ENCODE data around the gene ABCF2.

DNA sequence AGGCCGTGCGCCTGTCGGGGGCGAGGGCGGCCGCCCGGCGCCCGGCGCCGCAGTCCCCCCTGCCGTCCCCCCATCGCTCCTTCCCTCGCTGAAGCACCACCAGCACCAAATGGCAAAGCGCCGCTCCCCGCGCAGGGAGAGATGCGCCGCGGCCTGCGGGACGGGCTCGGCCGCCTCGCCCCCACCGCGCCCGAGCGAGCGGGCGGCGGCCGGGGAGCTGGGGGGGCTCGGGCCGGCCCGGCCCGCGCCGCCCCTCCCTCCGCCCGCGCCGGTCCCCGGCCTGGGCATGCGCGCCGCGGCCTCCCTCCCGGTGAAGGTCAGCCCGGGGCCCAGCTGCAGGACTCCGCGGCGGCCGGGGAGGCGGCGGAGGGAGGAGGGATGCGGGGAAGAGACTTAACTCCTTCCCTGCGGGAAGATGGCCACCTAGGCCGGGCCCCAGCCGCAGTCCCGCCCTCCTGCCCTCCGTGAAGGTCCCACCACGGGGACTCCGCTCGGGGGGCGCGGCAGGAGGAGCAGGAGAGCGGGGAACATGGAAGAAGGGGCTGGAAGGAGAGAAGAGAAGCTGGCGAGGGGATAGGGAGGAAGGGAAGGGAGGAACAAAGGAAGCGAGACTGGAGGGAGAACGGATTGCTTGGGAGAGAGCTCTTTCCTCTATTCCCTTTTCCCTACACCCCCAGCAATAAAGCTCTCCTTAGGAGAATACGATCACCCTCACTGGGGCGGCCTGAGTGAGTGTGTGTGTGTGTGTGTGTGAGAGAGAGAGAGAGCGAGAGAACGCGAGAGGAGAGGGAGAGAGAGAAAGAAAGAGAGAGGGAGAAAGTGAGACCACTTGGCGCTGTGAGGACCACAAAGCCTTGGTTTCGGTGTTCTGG, 24.9 kb upstream of the ABCF2 start:
- TF ChIP-seq BHLHE40 (IDR thresholded peaks at IDR 0.05; ENCODE audit: borderline replicate concordance) (no peak), CTBP1 (IDR thresholded peaks at IDR 0.05; ENCODE audit: borderline replicate concordance) (no peak), FOXK2 (IDR thresholded peaks at IDR 0.05) (no peak), ZNF384 (IDR thresholded peaks at IDR 0.05) (no peak), ELF4 (IDR thresholded peaks at IDR 0.05) (no peak), SUZ12 (IDR thresholded peaks at IDR 0.05) (no peak), L3MBTL2 (conservative IDR thresholded peaks at IDR 0.05) (peak; percentile 35; the same call in 1 of the 2 replicates), SP1 (IDR thresholded peaks at IDR 0.05) (no peak), HDGF (IDR thresholded peaks at IDR 0.05; ENCODE audit: borderline replicate concordance) (no peak; the same call in 1 of the 2 replicates), FOXM1 (IDR thresholded peaks at IDR 0.05; ENCODE audit: borderline replicate concordance) (peak; percentile 68; the same call in 1 of the 2 replicates), NFRKB (IDR thresholded peaks at IDR 0.05) (no peak)
